ENCODE measurements around the gene ZBTB18.

Gene ZBTB18

GRCh38 chr1:244052728-244053312 lies 1.7 kb downstream of the ZBTB18 start:
- no peak for TF ChIP-seq CTCF (IDR thresholded peaks at IDR 0.05; ENCODE audit: insufficient read depth, low read depth, low read length, missing control alignments)
- no peak for DNase-seq (ENCODE audit: low read depth)
- H3K4me3 ChIP-seq (ENCODE audit: low read length) = no peak overlapping the region

GRCh38 chr1:244053831-244054230 lies 2.7 kb downstream of the ZBTB18 start:
- TF ChIP-seq CTCF (IDR thresholded peaks at IDR 0.05; ENCODE audit: insufficient read depth, low read depth, low read length, missing control alignments) = no peak
- no peak for DNase-seq (ENCODE audit: low read depth)
- no peak overlapping the region for H3K4me3 ChIP-seq (ENCODE audit: low read length)

GRCh38 chr1:244054247-244054923 lies 3.3 kb downstream of the ZBTB18 start:
- no peak overlapping the region for H3K4me3 ChIP-seq (ENCODE audit: low read length)
- DNase-seq (ENCODE audit: low read depth) = no peak
- TF ChIP-seq CTCF (IDR thresholded peaks at IDR 0.05; ENCODE audit: insufficient read depth, low read depth, low read length, missing control alignments) = no peak

- TF ChIP-seq CTCF (IDR thresholded peaks at IDR 0.05; ENCODE audit: insufficient read depth, low read depth, low read length, missing control alignments) = no peak
- H3K4me3 ChIP-seq (ENCODE audit: low read length) = no peak overlapping the region
- no peak for DNase-seq (ENCODE audit: low read depth)
Measured at GRCh38 chr1:244054924-244055263, 3.8 kb downstream of the ZBTB18 start.

- TF ChIP-seq CTCF (IDR thresholded peaks at IDR 0.05; ENCODE audit: insufficient read depth, low read depth, low read length, missing control alignments) = no peak
- no peak for DNase-seq (ENCODE audit: low read depth)
- no peak overlapping the region for H3K4me3 ChIP-seq (ENCODE audit: low read length)
Measured at GRCh38 chr1:244056577-244056976, 5.5 kb downstream of the ZBTB18 start.

- DNase-seq (ENCODE audit: low read depth) = no peak
- TF ChIP-seq CTCF (IDR thresholded peaks at IDR 0.05; ENCODE audit: insufficient read depth, low read depth, low read length, missing control alignments) = no peak
- H3K4me3 ChIP-seq (ENCODE audit: low read length) = no peak overlapping the region
Measured at GRCh38 chr1:244057474-244058385, 6.6 kb downstream of the ZBTB18 start.

Data from epithelial cell of esophagus (primary cell).